HCT116 (cell line): ENCODE results near the gene ARL6IP6. TPM values are rescaled to one million over a fixed set of nuclear protein-coding genes. Genes with fewer than 3 reads are reported as not detected.

Experiments
- ATAC-seq: fragments of 200-7000 bp; cut with Tn5 transposase; 2 replicates; pipeline ENCODE4 v1.9.1; 2020; ENCODE audit warnings: mild to moderate bottlenecking, moderate library complexity
- BruUV-seq: library from RNA; stranded (reverse); fragments of 400-500 nt; replicated peaks from 2 replicates; lab custom pipeline; 2021; lab: Mats Ljungman, UMichigan
- CTCF ChIA-PET: fragments of 300-600 bp; sonication (Branson Sonifier 250); formaldehyde crosslinking; loops from one replicate; lab custom pipeline; 2021; ENCODE audit warnings: antibody characterized with exemption; lab: Charles Lee
- POLR2A ChIA-PET: fragments of 300-600, 350-600 bp; sonication (Branson Sonifier 250); formaldehyde crosslinking; loops from one replicate; lab custom pipeline; 2021; ENCODE audit warnings: antibody characterized with exemption; lab: Charles Lee
- RAD21 ChIA-PET, 2 experiments: fragments of 300-600 bp; sonication (Branson Sonifier 250); formaldehyde crosslinking; loops; one replicate each; lab custom pipeline; 2023; ENCODE audit warnings: low total read pairs in 2 of 2; ENCODE audit not compliant: uncharacterized antibody in 2 of 2, unreplicated experiment in 2 of 2, low non-redundant PET in 1 of 2; lab: Charles Lee
- DNase-seq: peaks from one replicate; pipeline ENCODE4 v3.0.0-alpha.2; 2010; ENCODE audit warnings: low read depth, low spot score
- H2AFZ ChIP-seq: fragments of 200-600 bp; shearing (Covaris generic), sonication (generic); 2 replicates; pipeline ENCODE4 v1.6.1; 2017; ENCODE audit warnings: low read depth, mixed run types, mixed read lengths, antibody characterized with exemption, low read length; ENCODE audit not compliant: poor library complexity, severe bottlenecking
- H3K27ac ChIP-seq: 2 replicates; pipeline ENCODE4 v1.5.1; 2012; ENCODE audit warnings: low read depth, low read length
- H3K27me3 ChIP-seq: fragments of 200-600 bp; sonication (generic); 2 replicates; pipeline ENCODE4 v1.6.1; 2016; ENCODE audit warnings: mixed run types, low read length, mixed read lengths; ENCODE audit not compliant: insufficient read depth
- H3K36me3 ChIP-seq, 2 experiments: fragments of 200-500 bp in 1 of 2; fragments of 200-600 bp in 1 of 2; sonication (Bioruptor generic) in 1 of 2; sonication (generic) in 1 of 2; 2 replicates each; pipeline versions ENCODE4 v1.5.1 to v1.6.1; 2014 to 2016; ENCODE audit warnings: low read length in 2 of 2, inconsistent platforms in 1 of 2, mixed read lengths in 1 of 2, mixed run types in 1 of 2; ENCODE audit not compliant: insufficient read depth in 2 of 2, control insufficient read depth in 1 of 2
- H3K4me1 ChIP-seq, 2 experiments: fragments of 200-600 bp in 1 of 2; sonication (generic) in 1 of 2; 2 replicates each; pipeline versions ENCODE4 v1.5.1 to v1.6.1; 2012 to 2017; ENCODE audit warnings: low read length in 2 of 2, inconsistent platforms in 1 of 2, mild to moderate bottlenecking in 1 of 2, mixed read lengths in 1 of 2, mixed run types in 1 of 2, moderate library complexity in 1 of 2; ENCODE audit not compliant: insufficient read depth in 2 of 2, control insufficient read depth in 1 of 2
- H3K4me2 ChIP-seq: fragments of 200-600 bp; sonication (generic); 2 replicates; pipeline ENCODE4 v1.6.1; 2017; ENCODE audit warnings: mixed run types, low read length, mixed read lengths
- H3K4me3 ChIP-seq, 2 experiments: fragments of 200-600 bp in 1 of 2; sonication (generic) in 1 of 2; replicated peaks in 1 of 2; 2 replicates each; pipeline ENCODE4 v1.5.1; 2011 to 2016; ENCODE audit warnings: low read length in 2 of 2, control low read depth in 1 of 2, low read depth in 1 of 2, mild to moderate bottlenecking in 1 of 2, mixed read lengths in 1 of 2, mixed run types in 1 of 2
- H3K79me2 ChIP-seq: fragments of 200-600 bp; sonication (generic); 2 replicates; pipeline ENCODE4 v1.6.1; 2017; ENCODE audit warnings: mild to moderate bottlenecking, mixed run types, low read length, moderate library complexity, mixed read lengths; ENCODE audit not compliant: insufficient read depth
- H3K9ac ChIP-seq: fragments of 200-600 bp; sonication (generic); 2 replicates; pipeline ENCODE4 v1.6.1; 2016; ENCODE audit warnings: low read length, mixed read lengths
- H3K9me2 ChIP-seq: fragments of 200-600 bp; sonication (generic), shearing (Covaris generic); 2 replicates; pipeline ENCODE4 v1.6.1; 2017; ENCODE audit warnings: mixed run types, mild to moderate bottlenecking, moderate library complexity; ENCODE audit not compliant: insufficient read depth
- H3K9me3 ChIP-seq, 2 experiments: fragments of 200-500 bp in 1 of 2; fragments of 200-600 bp in 1 of 2; sonication (Bioruptor generic) in 1 of 2; sonication (generic) in 1 of 2; 2 replicates each; pipeline ENCODE4 v1.6.1; 2014 to 2017; ENCODE audit warnings: low read length in 2 of 2, mixed read lengths in 2 of 2, inconsistent platforms in 1 of 2, low read depth in 1 of 2, mild to moderate bottlenecking in 1 of 2, mixed run types in 1 of 2, moderate library complexity in 1 of 2; ENCODE audit not compliant: control insufficient read depth in 1 of 2, insufficient read depth in 1 of 2
- H4K20me1 ChIP-seq: fragments of 200-600 bp; sonication (generic), shearing (Covaris generic); 2 replicates; pipeline ENCODE4 v1.6.1; 2017; ENCODE audit warnings: mixed run types, mild to moderate bottlenecking, moderate library complexity; ENCODE audit not compliant: insufficient read depth
- CEBPB ChIP-seq: IDR thresholded peaks from 2 replicates; pipeline ENCODE4 v1.6.1; 2012; ENCODE audit warnings: low read depth
- CTCF ChIP-seq, 3 experiments: fragments of 200-600 bp in 1 of 3; sonication (generic) in 1 of 3; IDR thresholded peaks in 2 of 3; conservative IDR thresholded peaks in 1 of 3; 2 replicates each; pipeline ENCODE4 v1.5.1; 2012 to 2017; ENCODE audit warnings: low read depth in 2 of 3, low read length in 2 of 3, antibody characterized with exemption in 1 of 3, borderline replicate concordance in 1 of 3, control low read depth in 1 of 3, mild to moderate bottlenecking in 1 of 3, mixed read lengths in 1 of 3, mixed run types in 1 of 3, moderate library complexity in 1 of 3; ENCODE audit not compliant: insufficient read depth in 1 of 3
- ELF1 ChIP-seq: IDR thresholded peaks from 2 replicates; pipeline ENCODE4 v1.6.1; 2012; ENCODE audit warnings: low read depth, borderline replicate concordance
- MAX ChIP-seq: IDR thresholded peaks from 2 replicates; pipeline ENCODE4 v1.6.1; 2012
- POLR2A ChIP-seq: IDR thresholded peaks from 2 replicates; pipeline ENCODE4 v1.7.0; 2011; ENCODE audit warnings: borderline replicate concordance; ENCODE audit not compliant: insufficient read depth, insufficient read length; ENCODE audit errors: extremely low read depth
- SIN3A ChIP-seq: IDR thresholded peaks from 2 replicates; pipeline ENCODE4 v1.6.1; 2012; ENCODE audit warnings: low read depth
- SRF ChIP-seq: IDR thresholded peaks from 2 replicates; pipeline ENCODE4 v1.6.1; 2012; ENCODE audit warnings: low read depth
- ZFX ChIP-seq: fragments of 450-650 bp; IDR thresholded peaks from 2 replicates; pipeline ENCODE4 v1.6.1; 2017
- intact Hi-C: fragments of 100-400 bp; cut with micrococcal nuclease; formaldehyde crosslinking; loops from 2 replicates; pipeline ENCODE4 v1.10.0; 2022
- total RNA-seq: library from RNA; stranded (reverse); gene quantifications from one replicate; pipeline ENCODE4 v1.2.1, GENCODE V29; 2021; ENCODE audit not compliant: unreplicated experiment

Gene ARL6IP6
- total RNA-seq, 1 experiment from 2014 or later: 37.8 TPM

- DNase-seq (no peak), ATAC-seq (no peak)
- POLR2A ChIA-PET: no interaction called here
- no peak overlapping the region for H3K27ac ChIP-seq
- no peaks in the 10 kb centered on the region for H3K36me3 ChIP-seq
- H3K4me1 ChIP-seq: no peaks in the 10 kb centered on the region
- no peak overlapping the region for H3K9ac ChIP-seq
- no TSS peak for BruUV-seq
- no peak overlapping the region for H2AFZ ChIP-seq
- H3K9me3 ChIP-seq: no peaks in the 10 kb centered on the region
- intact Hi-C loops: no loop called here
- H3K4me2 ChIP-seq: no peak overlapping the region
- no peaks in the 10 kb centered on the region for H4K20me1 ChIP-seq
- no peak overlapping the region for H3K4me3 ChIP-seq
- no peaks in the 10 kb centered on the region for H3K9me2 ChIP-seq
- H3K79me2 ChIP-seq: no peaks in the 10 kb centered on the region
- TF ChIP-seq MAX (no peak), CTCF (IDR thresholded peaks at IDR 0.05 in 2 of 3, conservative IDR thresholded peaks at IDR 0.05 in 1 of 3; ENCODE audit: borderline replicate concordance in 1 of 3, insufficient read depth in 1 of 3, low read depth in 2 of 3, low read length in 2 of 3) (no peak), SRF (no peak)
- TF ChIP-seq, all 23 proteins: peak for 0
- RAD21 ChIA-PET: no interaction called here
- CTCF ChIA-PET: no interaction called here
- H3K27me3 ChIP-seq: no peaks in the 10 kb centered on the region
Observed at GRCh38 chr2:152796941-152797340, 78.5 kb downstream of the ARL6IP6 start.

GRCh38 chr2:152804687-152805408, 86.4 kb downstream of the ARL6IP6 start:
- Histone ChIP-seq H3K4me2 (no peak overlapping the region), H3K4me3 (no peak overlapping the region), H3K9ac (no peak overlapping the region), H4K20me1 (no peaks in the 10 kb centered on the region), H2AFZ (no peak overlapping the region), H3K27ac (no peak overlapping the region), H3K4me1 (no peaks in the 10 kb centered on the region), H3K79me2 (no peaks in the 10 kb centered on the region), H3K9me3 (no peaks in the 10 kb centered on the region), H3K36me3 (no peaks in the 10 kb centered on the region), H3K27me3 (no peaks in the 10 kb centered on the region), H3K9me2 (no peaks in the 10 kb centered on the region)
- TF ChIP-seq ZFX: no peak
- no peak for TF ChIP-seq POLR2A
- no peak for TF ChIP-seq SIN3A
- TF ChIP-seq ELF1: no peak
- no peak for TF ChIP-seq CEBPB
- BruUV-seq: no TSS peak
- CTCF ChIA-PET: no interaction called here
- ATAC-seq (no peak), DNase-seq (no peak)
- intact Hi-C loops: no loop called here
- RAD21 ChIA-PET: no interaction called here
- POLR2A ChIA-PET: no interaction called here
